HUES6 (cell line): ENCODE measurements around the gene CNNM1.

Source experiments
- H3K27ac ChIP-seq: 2 replicates; pipeline ENCODE4 v1.7.0; 2013; ENCODE audit warnings: low read depth, mild to moderate bottlenecking, low read length, inconsistent platforms
- H3K27me3 ChIP-seq: 2 replicates; pipeline ENCODE4 v1.6.1; 2013; ENCODE audit warnings: low read length; ENCODE audit not compliant: control insufficient read depth, insufficient read depth
- H3K36me3 ChIP-seq: 2 replicates; pipeline ENCODE4 v1.6.1; 2013; ENCODE audit warnings: low read length; ENCODE audit not compliant: control insufficient read depth, insufficient read depth
- H3K4me1 ChIP-seq: 2 replicates; pipeline ENCODE4 v1.6.1; 2013; ENCODE audit warnings: low read length; ENCODE audit not compliant: control insufficient read depth, insufficient read depth
- H3K4me3 ChIP-seq: 2 replicates; pipeline ENCODE4 v1.5.1; 2013; ENCODE audit warnings: low read depth, low read length
- H3K9ac ChIP-seq: one replicate; pipeline ENCODE4 v1.6.1; 2013; ENCODE audit warnings: mild to moderate bottlenecking, low read length
- H3K9me3 ChIP-seq: 2 replicates; pipeline ENCODE4 v1.6.1; 2013; ENCODE audit warnings: low read depth, low read length; ENCODE audit not compliant: control insufficient read depth, insufficient read depth

The CNNM1 gene

GRCh38 chr10:99369551-99369950, 40.4 kb downstream of the CNNM1 start:
- Histone ChIP-seq H3K27me3 (0 out of 2 replicates have a peak, but pooled peaks cover 4% of the 10 kb centered on the region), H3K9me3 (no peaks in the 10 kb centered on the region), H3K4me1 (peaks cover 4% of the 10 kb centered on the region; the same call in 1 of the 2 replicates), H3K4me3 (no peak overlapping the region), H3K36me3 (no peaks in the 10 kb centered on the region), H3K9ac (no peak overlapping the region), H3K27ac (no peak overlapping the region)

GRCh38 chr10:99370993-99371392, 41.8 kb downstream of the CNNM1 start:
- no peak overlapping the region for H3K9ac ChIP-seq
- H3K9me3 ChIP-seq = no peaks in the 10 kb centered on the region
- no peaks in the 10 kb centered on the region for H3K27me3 ChIP-seq
- H3K36me3 ChIP-seq = no peaks in the 10 kb centered on the region
- H3K27ac ChIP-seq = no peak overlapping the region
- no peak overlapping the region for H3K4me3 ChIP-seq
- peaks cover 4% of the 10 kb centered on the region; the same call in 1 of the 2 replicates for H3K4me1 ChIP-seq

GRCh38 chr10:99372546-99373271, 43.6 kb downstream of the CNNM1 start:
- Histone ChIP-seq H3K9ac (no peak overlapping the region), H3K4me1 (peaks cover 4% of the 10 kb centered on the region; the same call in 1 of the 2 replicates), H3K36me3 (no peaks in the 10 kb centered on the region), H3K4me3 (no peak overlapping the region), H3K27me3 (no peaks in the 10 kb centered on the region), H3K9me3 (no peaks in the 10 kb centered on the region), H3K27ac (no peak overlapping the region)

- Histone ChIP-seq H3K27me3 (no peaks in the 10 kb centered on the region), H3K4me1 (peaks cover 4% of the 10 kb centered on the region; the same call in 1 of the 2 replicates), H3K9ac (no peak overlapping the region), H3K36me3 (no peaks in the 10 kb centered on the region), H3K9me3 (no peaks in the 10 kb centered on the region), H3K27ac (no peak overlapping the region), H3K4me3 (no peak overlapping the region)
These were observed 45.4 kb downstream of the CNNM1 start for GRCh38 chr10:99374526-99374925.

GRCh38 chr10:99374972-99375371, 45.8 kb downstream of the CNNM1 start:
- no peaks in the 10 kb centered on the region for H3K27me3 ChIP-seq
- H3K9me3 ChIP-seq = no peaks in the 10 kb centered on the region
- no peak overlapping the region for H3K4me3 ChIP-seq
- H3K36me3 ChIP-seq = no peaks in the 10 kb centered on the region
- no peak overlapping the region for H3K27ac ChIP-seq
- H3K9ac ChIP-seq = no peak overlapping the region
- H3K4me1 ChIP-seq = peaks cover 4% of the 10 kb centered on the region; the same call in 1 of the 2 replicates

GRCh38 chr10:99375426-99375825, 46.3 kb downstream of the CNNM1 start:
- Histone ChIP-seq H3K9ac (no peak overlapping the region), H3K27ac (no peak overlapping the region), H3K27me3 (no peaks in the 10 kb centered on the region), H3K36me3 (no peaks in the 10 kb centered on the region), H3K4me1 (no peaks in the 10 kb centered on the region; the same call in 1 of the 2 replicates), H3K4me3 (no peak overlapping the region), H3K9me3 (no peaks in the 10 kb centered on the region)

- Histone ChIP-seq H3K9me3 (no peaks in the 10 kb centered on the region), H3K27ac (no peak overlapping the region), H3K4me1 (no peaks in the 10 kb centered on the region), H3K27me3 (no peaks in the 10 kb centered on the region), H3K4me3 (no peak overlapping the region), H3K36me3 (no peaks in the 10 kb centered on the region), H3K9ac (no peak overlapping the region)
These were observed 53.0 kb downstream of the CNNM1 start for GRCh38 chr10:99382176-99382575.

GRCh38 chr10:99387071-99387470, 57.9 kb downstream of the CNNM1 start:
- no peaks in the 10 kb centered on the region for H3K9me3 ChIP-seq
- H3K27ac ChIP-seq = no peak overlapping the region
- peaks cover 11% of the 10 kb centered on the region; the same call in 1 of the 2 replicates for H3K4me1 ChIP-seq
- H3K27me3 ChIP-seq = no peaks in the 10 kb centered on the region
- H3K4me3 ChIP-seq = no peak overlapping the region
- no peaks in the 10 kb centered on the region for H3K36me3 ChIP-seq
- H3K9ac ChIP-seq = no peak overlapping the region

GRCh38 chr10:99387541-99387940, 58.4 kb downstream of the CNNM1 start:
- Histone ChIP-seq H3K4me1 (peaks cover 14% of the 10 kb centered on the region; the same call in 1 of the 2 replicates), H3K27ac (no peak overlapping the region), H3K9ac (no peak overlapping the region), H3K4me3 (no peak overlapping the region), H3K9me3 (no peaks in the 10 kb centered on the region), H3K36me3 (no peaks in the 10 kb centered on the region), H3K27me3 (no peaks in the 10 kb centered on the region)

- Histone ChIP-seq H3K9me3 (no peaks in the 10 kb centered on the region), H3K4me1 (peaks cover 30% of the 10 kb centered on the region), H3K36me3 (no peaks in the 10 kb centered on the region), H3K4me3 (no peak overlapping the region), H3K27ac (no peak overlapping the region), H3K27me3 (no peaks in the 10 kb centered on the region), H3K9ac (no peak overlapping the region)
These were observed 60.7 kb downstream of the CNNM1 start for GRCh38 chr10:99389729-99390480.

- no peak overlapping the region; the same call in 1 of the 2 replicates for H3K27ac ChIP-seq
- H3K4me3 ChIP-seq = no peak overlapping the region; the same call in 1 of the 2 replicates
- H3K9ac ChIP-seq = no peak overlapping the region
- peaks cover 44% of the 10 kb centered on the region for H3K4me1 ChIP-seq
- no peaks in the 10 kb centered on the region for H3K36me3 ChIP-seq
- H3K9me3 ChIP-seq = no peaks in the 10 kb centered on the region
- H3K27me3 ChIP-seq = no peaks in the 10 kb centered on the region
These were observed 62.2 kb downstream of the CNNM1 start for GRCh38 chr10:99391346-99391745.
